Gastrocnemius medialis (tissue), 4 donors: ENCODE results near the gene KIAA1614. TPM values are rescaled to one million over a fixed set of nuclear protein-coding genes. Genes with fewer than 3 reads are reported as not detected.

Experiments used
- ATAC-seq, 2 donors: fragments of 150-250 bp; one replicate each; pipeline ENCODE4 v1.9.1; 2016
- DNase-seq, 2 donors: peaks; one replicate each; pipeline ENCODE4 v3.0.0-alpha.2; 2019
- H3K27ac ChIP-seq, 4 donors: fragments of 200-600 bp; sonication (generic); 1 replicate in 1 of 4; 2 replicates in 3 of 4; pipeline ENCODE4 v1.5.1; 2016 to 2018; ENCODE audit warnings: mild to moderate bottlenecking in 2 of 4, moderate library complexity in 1 of 4
- H3K27me3 ChIP-seq, 3 donors: fragments of 200-600 bp; sonication (generic) in 2 of 3; 1 replicate in 1 of 3; 2 replicates in 2 of 3; pipeline versions ENCODE4 v1.5.1 to v1.6.0; 2016 to 2019; ENCODE audit warnings: mild to moderate bottlenecking in 1 of 3, moderate library complexity in 1 of 3
- H3K36me3 ChIP-seq, 2 donors: fragments of 200-600 bp; sonication (generic) in 1 of 2; one replicate each; pipeline ENCODE4 v1.5.1; 2017 to 2018
- H3K4me1 ChIP-seq, 2 donors: fragments of 200-600 bp; sonication (generic) in 1 of 2; one replicate each; pipeline ENCODE4 v1.5.1; 2016 to 2017; ENCODE audit warnings: mild to moderate bottlenecking in 2 of 2
- H3K4me3 ChIP-seq, 4 donors: fragments of 200-600 bp; sonication (generic) in 3 of 4; 1 replicate in 1 of 4; 2 replicates in 3 of 4; pipeline ENCODE4 v1.5.1; 2016 to 2019; ENCODE audit warnings: mild to moderate bottlenecking in 2 of 4
- H3K9me3 ChIP-seq, 3 donors: fragments of 200-600 bp; sonication (generic) in 2 of 3; 1 replicate in 1 of 3; 2 replicates in 2 of 3; pipeline ENCODE4 v1.5.1; 2016 to 2019
- CTCF ChIP-seq, 5 experiments: fragments of 450-650 bp in 3 of 5; fragments of 200-600 bp in 2 of 5; sonication (generic) in 2 of 5; IDR thresholded peaks in 4 of 5; conservative IDR thresholded peaks in 1 of 5; 1 replicate in 4 of 5; 2 replicates in 1 of 5; pipeline ENCODE4 v1.5.1; 2016 to 2019; ENCODE audit warnings: antibody characterized with exemption in 5 of 5, mild to moderate bottlenecking in 3 of 5, moderate library complexity in 3 of 5
- POLR2A ChIP-seq, 2 donors: fragments of 450-650 bp; IDR thresholded peaks; one replicate each; pipeline ENCODE4 v1.6.1; 2017; ENCODE audit warnings: antibody characterized with exemption in 2 of 2, mild to moderate bottlenecking in 2 of 2, moderate library complexity in 2 of 2
- in situ Hi-C, 4 donors: fragments of 200-750 bp; cut with MboI; loops; one replicate each; pipeline versions ENCODE4 v1.15.0 to v1.8.0; 2017; ENCODE audit warnings: low sequenced_read_pairs in 4 of 4
- intact Hi-C: fragments of 100-400 bp; cut with DNase I; formaldehyde crosslinking; loops from one replicate; pipeline ENCODE4 v1.15.1; 2023; ENCODE audit warnings: low total_unique reads
- total RNA-seq, 4 donors: library from RNA; depleted of rRNA; stranded (reverse); fragments of >200 nt; gene quantifications; one replicate each; pipeline versions ENCODE4 v1.1.0 to v1.2.3, GENCODE V29; 2016

KIAA1614 gene
- total RNA-seq, 4 donors from 2014 or later = 0.51 to 3.3 (median 1.3) TPM

GRCh38 chr1:180892272-180892671 is 20.4 kb upstream of the KIAA1614 start:
- in situ Hi-C loops (loop anchor here in 1 of 4 donors (25.0 kb wide), 1 partner anchor 270 kb away; no protein-coding TSS in a partner anchor), intact Hi-C loops (no loop called here)
- no peaks in the 10 kb centered on the region for H3K36me3 ChIP-seq
- no peak overlapping the region for H3K27ac ChIP-seq
- H3K27me3 ChIP-seq = no peaks in the 10 kb centered on the region
- no peaks in the 10 kb centered on the region for H3K9me3 ChIP-seq
- no peak for ATAC-seq
- H3K4me3 ChIP-seq = no peak overlapping the region
- no peaks in the 10 kb centered on the region for H3K4me1 ChIP-seq
- TF ChIP-seq POLR2A (IDR thresholded peaks at IDR 0.05) = no peak
- TF ChIP-seq CTCF (IDR thresholded peaks at IDR 0.05 in 4 of 5, conservative IDR thresholded peaks at IDR 0.05 in 1 of 5) = no peak
- DNase-seq = no peak

- in situ Hi-C loops (loop anchor here in 1 of 4 donors (25.0 kb wide), 1 partner anchor 270 kb away; no protein-coding TSS in a partner anchor), intact Hi-C loops (no loop called here)
- ATAC-seq (no peak), DNase-seq (no peak)
- no peaks in the 10 kb centered on the region for H3K9me3 ChIP-seq
- H3K27ac ChIP-seq = no peak overlapping the region
- no peaks in the 10 kb centered on the region for H3K27me3 ChIP-seq
- H3K4me3 ChIP-seq = no peak overlapping the region
- H3K36me3 ChIP-seq = no peaks in the 10 kb centered on the region
- H3K4me1 ChIP-seq = no peaks in the 10 kb centered on the region
- TF ChIP-seq POLR2A (IDR thresholded peaks at IDR 0.05) = no peak
- no peak for TF ChIP-seq CTCF (IDR thresholded peaks at IDR 0.05 in 4 of 5, conservative IDR thresholded peaks at IDR 0.05 in 1 of 5)
These were observed 20.0 kb upstream of the KIAA1614 start for GRCh38 chr1:180892675-180893074.

GRCh38 chr1:180893614-180894013 is 19.1 kb upstream of the KIAA1614 start:
- no peak for ATAC-seq
- no peak for DNase-seq
- Histone ChIP-seq H3K36me3 (no peaks in the 10 kb centered on the region), H3K27me3 (no peaks in the 10 kb centered on the region), H3K4me1 (no peaks in the 10 kb centered on the region), H3K27ac (no peak overlapping the region), H3K4me3 (no peak overlapping the region), H3K9me3 (no peaks in the 10 kb centered on the region)
- intact Hi-C loops = no loop called here
- in situ Hi-C loops = loop anchor here in 1 of 4 donors (25.0 kb wide), 1 partner anchor 269 kb away; no protein-coding TSS in a partner anchor
- no peak for TF ChIP-seq POLR2A (IDR thresholded peaks at IDR 0.05)
- no peak for TF ChIP-seq CTCF (IDR thresholded peaks at IDR 0.05 in 4 of 5, conservative IDR thresholded peaks at IDR 0.05 in 1 of 5)

- H3K27ac ChIP-seq = no peak overlapping the region
- no peaks in the 10 kb centered on the region for H3K27me3 ChIP-seq
- TF ChIP-seq CTCF (IDR thresholded peaks at IDR 0.05 in 4 of 5, conservative IDR thresholded peaks at IDR 0.05 in 1 of 5) (no peak), POLR2A (IDR thresholded peaks at IDR 0.05) (no peak)
- H3K4me3 ChIP-seq = no peak overlapping the region
- no peaks in the 10 kb centered on the region for H3K36me3 ChIP-seq
- no peak for ATAC-seq
- H3K4me1 ChIP-seq = no peaks in the 10 kb centered on the region
- no peaks in the 10 kb centered on the region for H3K9me3 ChIP-seq
- in situ Hi-C loops (loop anchor here in 1 of 4 donors (25.0 kb wide), 1 partner anchor 266 kb away; no protein-coding TSS in a partner anchor), intact Hi-C loops (no loop called here)
- no peak for DNase-seq
These were observed 16.5 kb upstream of the KIAA1614 start for GRCh38 chr1:180896161-180896560.
